DOHH2 (cell line): ENCODE results near the gene NUDC.

Source experiments
- H3F3A ChIP-seq: fragments of 200-600 bp; sonication (generic), shearing (Covaris generic); 2 replicates; pipeline ENCODE4 v1.6.0; 2016; ENCODE audit warnings: antibody characterized with exemption, mild to moderate bottlenecking; ENCODE audit not compliant: control insufficient read depth, insufficient read depth
- H3K27ac ChIP-seq: fragments of 200-600 bp; sonication (generic); 2 replicates; pipeline ENCODE4 v1.5.1; 2014; ENCODE audit warnings: low read depth, mild to moderate bottlenecking, low read length, moderate library complexity
- H3K27me3 ChIP-seq: fragments of 200-600 bp; sonication (generic); 2 replicates; pipeline ENCODE4 v1.6.1; 2014; ENCODE audit warnings: mild to moderate bottlenecking, low read length, mixed read lengths; ENCODE audit not compliant: control insufficient read depth
- H3K36me3 ChIP-seq: fragments of 200-600 bp; sonication (generic); 2 replicates; pipeline ENCODE4 v1.6.1; 2014; ENCODE audit warnings: mild to moderate bottlenecking, low read length, moderate library complexity, mixed read lengths; ENCODE audit not compliant: control insufficient read depth
- H3K4me1 ChIP-seq: fragments of 200-600 bp; sonication (generic); 2 replicates; pipeline ENCODE4 v1.6.1; 2014; ENCODE audit warnings: mild to moderate bottlenecking, low read length, mixed read lengths; ENCODE audit not compliant: control insufficient read depth
- H3K4me2 ChIP-seq: fragments of 200-600 bp; sonication (generic); 2 replicates; pipeline ENCODE4 v1.6.0; 2014; ENCODE audit warnings: mild to moderate bottlenecking, low read length, moderate library complexity
- H3K4me3 ChIP-seq: fragments of 200-600 bp; sonication (generic); 2 replicates; pipeline ENCODE4 v1.5.1; 2014; ENCODE audit warnings: mild to moderate bottlenecking, low read length, mixed read lengths
- H3K79me2 ChIP-seq: fragments of 200-600 bp; sonication (generic); 2 replicates; pipeline ENCODE4 v1.6.1; 2014; ENCODE audit warnings: mild to moderate bottlenecking, low read length, mixed read lengths; ENCODE audit not compliant: control insufficient read depth
- H3K9me2 ChIP-seq: fragments of 200-600 bp; sonication (generic); replicated peaks from 2 replicates; pipeline ENCODE4 v1.6.1; 2014; ENCODE audit warnings: mild to moderate bottlenecking, low read length, mixed read lengths; ENCODE audit not compliant: control insufficient read depth
- H3K9me3 ChIP-seq: fragments of 200-600 bp; sonication (generic); 2 replicates; pipeline ENCODE4 v1.6.1; 2014; ENCODE audit warnings: antibody characterized with exemption, low read length, mixed read lengths; ENCODE audit not compliant: control insufficient read depth, insufficient read depth
- H4K20me1 ChIP-seq: fragments of 200-600 bp; sonication (generic); 2 replicates; pipeline ENCODE4 v1.6.0; 2014; ENCODE audit warnings: low read depth, mild to moderate bottlenecking, antibody characterized with exemption, low read length, moderate library complexity; ENCODE audit not compliant: control insufficient read depth, insufficient read depth
- EZH2phosphoT487 ChIP-seq: fragments of 200-600 bp; sonication (generic); IDR thresholded peaks from 2 replicates; pipeline ENCODE4 v1.6.1; 2017; ENCODE audit warnings: borderline replicate concordance, mild to moderate bottlenecking, antibody characterized with exemption, low read length, moderate library complexity, mixed read lengths
- TF ChIP-seq, protein P1 (sequence below): fragments of 200-600 bp; sonication (generic); IDR thresholded peaks from one replicate; pipeline ENCODE4 v1.5.1; 2014; ENCODE audit warnings: antibody characterized with exemption, mild to moderate bottlenecking, low read depth, low read length; ENCODE audit not compliant: poor library complexity, severe bottlenecking

NUDC gene

DNA sequence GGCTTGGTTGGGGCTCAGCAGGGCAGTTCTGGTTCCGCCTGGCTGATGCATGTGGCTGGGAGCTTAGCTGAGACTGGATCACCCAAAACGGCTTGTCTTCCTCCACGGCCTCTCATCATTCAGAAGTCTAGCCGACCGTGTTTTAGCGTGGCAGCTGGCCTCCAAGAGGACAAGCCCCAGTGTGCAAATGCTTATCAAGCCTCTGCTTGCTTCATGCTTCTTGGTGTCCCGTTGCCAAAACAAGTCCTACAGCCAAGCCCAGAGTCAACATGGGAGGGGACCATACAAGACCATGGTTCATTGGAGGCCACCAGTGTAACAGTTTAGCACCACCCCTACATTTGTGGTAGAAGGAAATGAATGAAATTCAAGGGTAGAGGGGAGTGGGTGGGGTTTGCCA lies 49.3 kb downstream of the NUDC start:
- Histone ChIP-seq H3K4me2 (no peak overlapping the region), H3K4me1 (no peaks in the 10 kb centered on the region), H3K4me3 (no peak overlapping the region), H3K9me2 (no peaks in the 10 kb centered on the region), H3F3A (no peaks in the 10 kb centered on the region), H3K36me3 (no peaks in the 10 kb centered on the region), H3K79me2 (no peaks in the 10 kb centered on the region), H3K27ac (no peak overlapping the region), H3K27me3 (peaks cover 20% of the 10 kb centered on the region), H4K20me1 (no peaks in the 10 kb centered on the region), H3K9me3 (no peaks in the 10 kb centered on the region)
- TF ChIP-seq EZH2phosphoT487, result no peak
- TF ChIP-seq, protein P1, sequence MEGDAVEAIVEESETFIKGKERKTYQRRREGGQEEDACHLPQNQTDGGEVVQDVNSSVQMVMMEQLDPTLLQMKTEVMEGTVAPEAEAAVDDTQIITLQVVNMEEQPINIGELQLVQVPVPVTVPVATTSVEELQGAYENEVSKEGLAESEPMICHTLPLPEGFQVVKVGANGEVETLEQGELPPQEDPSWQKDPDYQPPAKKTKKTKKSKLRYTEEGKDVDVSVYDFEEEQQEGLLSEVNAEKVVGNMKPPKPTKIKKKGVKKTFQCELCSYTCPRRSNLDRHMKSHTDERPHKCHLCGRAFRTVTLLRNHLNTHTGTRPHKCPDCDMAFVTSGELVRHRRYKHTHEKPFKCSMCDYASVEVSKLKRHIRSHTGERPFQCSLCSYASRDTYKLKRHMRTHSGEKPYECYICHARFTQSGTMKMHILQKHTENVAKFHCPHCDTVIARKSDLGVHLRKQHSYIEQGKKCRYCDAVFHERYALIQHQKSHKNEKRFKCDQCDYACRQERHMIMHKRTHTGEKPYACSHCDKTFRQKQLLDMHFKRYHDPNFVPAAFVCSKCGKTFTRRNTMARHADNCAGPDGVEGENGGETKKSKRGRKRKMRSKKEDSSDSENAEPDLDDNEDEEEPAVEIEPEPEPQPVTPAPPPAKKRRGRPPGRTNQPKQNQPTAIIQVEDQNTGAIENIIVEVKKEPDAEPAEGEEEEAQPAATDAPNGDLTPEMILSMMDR, result no peak

DNA sequence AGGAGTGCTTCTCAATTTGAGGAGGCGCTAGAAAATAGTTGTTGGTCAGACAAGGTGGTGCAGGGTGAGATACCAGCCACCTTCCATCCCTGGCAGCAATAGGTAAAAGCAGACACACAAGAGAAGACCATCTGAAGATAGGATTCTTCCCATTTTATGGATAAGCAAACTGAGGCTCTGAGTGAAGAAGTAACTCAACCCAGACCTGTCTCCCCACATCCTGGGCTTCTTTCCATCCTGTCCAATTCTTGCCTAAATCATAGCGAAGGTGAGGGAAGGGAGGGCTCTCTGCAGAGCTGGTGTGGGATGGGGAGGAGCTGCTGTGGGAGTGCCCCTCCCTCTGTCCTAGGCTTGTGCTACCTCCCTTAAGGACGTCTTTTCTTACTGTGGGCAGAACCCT lies 50.0 kb downstream of the NUDC start:
- Histone ChIP-seq H3K9me3 (no peaks in the 10 kb centered on the region), H3F3A (no peaks in the 10 kb centered on the region), H3K27ac (no peak overlapping the region), H4K20me1 (no peaks in the 10 kb centered on the region), H3K27me3 (peaks cover 20% of the 10 kb centered on the region), H3K4me2 (no peak overlapping the region), H3K36me3 (no peaks in the 10 kb centered on the region), H3K79me2 (no peaks in the 10 kb centered on the region), H3K9me2 (no peaks in the 10 kb centered on the region), H3K4me3 (no peak overlapping the region), H3K4me1 (no peaks in the 10 kb centered on the region)
- TF ChIP-seq, protein P1, result no peak
- TF ChIP-seq EZH2phosphoT487, result no peak

DNA sequence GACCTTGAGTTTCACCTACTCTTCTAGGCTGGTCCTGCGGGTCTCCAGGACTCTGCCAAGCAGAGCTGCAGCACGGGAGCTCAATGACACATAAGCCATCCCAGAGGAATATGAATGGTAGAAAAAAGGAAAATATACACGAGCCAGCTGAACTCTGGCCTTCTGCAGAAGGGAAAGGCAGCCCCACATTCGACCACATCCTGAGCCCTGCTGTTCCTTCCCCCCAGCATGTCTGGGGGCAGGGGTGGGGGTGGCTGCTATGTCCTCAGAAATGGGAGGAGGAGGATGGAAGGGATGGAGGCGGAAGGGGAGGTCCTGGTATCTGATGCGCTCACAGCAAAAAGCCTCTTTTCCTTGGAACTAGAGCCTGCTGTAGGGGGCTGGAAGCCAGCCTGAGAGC lies 50.8 kb downstream of the NUDC start:
- H3F3A ChIP-seq, result no peaks in the 10 kb centered on the region
- no peaks in the 10 kb centered on the region for H3K79me2 ChIP-seq
- no peaks in the 10 kb centered on the region for H3K36me3 ChIP-seq
- no peaks in the 10 kb centered on the region for H4K20me1 ChIP-seq
- no peak overlapping the region for H3K27ac ChIP-seq
- no peaks in the 10 kb centered on the region for H3K9me3 ChIP-seq
- TF ChIP-seq, protein P1, result no peak
- TF ChIP-seq EZH2phosphoT487, result no peak
- H3K4me2 ChIP-seq, result no peak overlapping the region
- no peaks in the 10 kb centered on the region for H3K4me1 ChIP-seq
- no peaks in the 10 kb centered on the region for H3K9me2 ChIP-seq
- peaks cover 20% of the 10 kb centered on the region for H3K27me3 ChIP-seq
- H3K4me3 ChIP-seq, result no peak overlapping the region

DNA sequence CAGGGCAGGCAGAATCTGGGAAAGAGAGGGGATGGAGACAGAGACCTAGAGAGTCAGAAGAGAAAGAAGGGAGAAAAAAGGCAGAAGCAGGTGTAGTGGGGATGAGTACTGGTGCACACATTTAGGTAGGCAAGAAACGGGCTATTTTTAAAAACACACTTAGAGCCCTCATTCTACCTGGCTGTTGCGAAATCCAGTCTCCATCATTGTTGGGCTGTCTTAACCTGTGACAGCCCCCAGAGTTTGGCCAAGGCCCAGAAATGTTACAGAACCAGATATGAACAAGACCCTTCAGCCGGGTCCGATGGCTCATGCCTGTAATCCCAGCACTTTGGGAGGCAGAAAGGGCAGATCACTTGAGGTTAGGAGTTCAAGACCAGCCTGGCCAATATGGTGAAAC lies 51.3 kb downstream of the NUDC start:
- Histone ChIP-seq H3K4me2 (no peak overlapping the region), H3K9me3 (no peaks in the 10 kb centered on the region), H3K9me2 (no peaks in the 10 kb centered on the region), H3K27me3 (peaks cover 22% of the 10 kb centered on the region), H3K4me3 (no peak overlapping the region), H3K79me2 (no peaks in the 10 kb centered on the region), H3K27ac (no peak overlapping the region), H4K20me1 (no peaks in the 10 kb centered on the region), H3K4me1 (no peaks in the 10 kb centered on the region), H3K36me3 (no peaks in the 10 kb centered on the region), H3F3A (no peaks in the 10 kb centered on the region)
- TF ChIP-seq, protein P1, result no peak
- no peak for TF ChIP-seq EZH2phosphoT487
